WERI-Rb-1 (cell line): ENCODE results near the gene CISD2.

Source experiments
- DNase-seq: peaks from one replicate; pipeline ENCODE4 v3.0.0-alpha.2; 2020
- H3K27ac ChIP-seq: fragments of 250-450 bp; sonication (Bioruptor Pico); 2 replicates; pipeline ENCODE4 v1.5.1; 2020; ENCODE audit warnings: mild to moderate bottlenecking, moderate library complexity
- H3K27me3 ChIP-seq: fragments of 250-450 bp; sonication (Bioruptor Pico); 2 replicates; pipeline ENCODE4 v1.5.1; 2021; ENCODE audit warnings: mild to moderate bottlenecking, low read depth, moderate library complexity; ENCODE audit not compliant: insufficient read depth, severe bottlenecking
- H3K36me3 ChIP-seq: fragments of 250-450 bp; sonication (Bioruptor Pico); 2 replicates; pipeline ENCODE4 v1.5.1; 2020; ENCODE audit warnings: mild to moderate bottlenecking, moderate library complexity
- H3K4me3 ChIP-seq: 2 replicates; pipeline ENCODE4 v1.5.1; 2011; ENCODE audit warnings: low read depth, mild to moderate bottlenecking, control low read depth, low read length
- H3K9me3 ChIP-seq: fragments of 250-450 bp; sonication (Bioruptor Pico); 2 replicates; pipeline ENCODE4 v1.5.1; 2021; ENCODE audit warnings: mild to moderate bottlenecking, moderate library complexity; ENCODE audit not compliant: severe bottlenecking
- CTCF ChIP-seq: IDR thresholded peaks from 2 replicates; pipeline ENCODE4 v1.5.1; 2011; ENCODE audit warnings: low read depth, mild to moderate bottlenecking, control low read depth, inconsistent platforms, low read length

CISD2 gene

GRCh38 chr4:102825261-102826091 is 43.3 kb upstream of the CISD2 start:
- DNase-seq, result no peak
- H3K4me3 ChIP-seq, result peak overlapping the region; percentile 77
- TF ChIP-seq CTCF, result no peak
- H3K9me3 ChIP-seq, result no peaks in the 10 kb centered on the region
- peak overlapping the region; percentile 100 for H3K27ac ChIP-seq
- peaks cover 67% of the 10 kb centered on the region for H3K36me3 ChIP-seq
- no peaks in the 10 kb centered on the region for H3K27me3 ChIP-seq

DNA sequence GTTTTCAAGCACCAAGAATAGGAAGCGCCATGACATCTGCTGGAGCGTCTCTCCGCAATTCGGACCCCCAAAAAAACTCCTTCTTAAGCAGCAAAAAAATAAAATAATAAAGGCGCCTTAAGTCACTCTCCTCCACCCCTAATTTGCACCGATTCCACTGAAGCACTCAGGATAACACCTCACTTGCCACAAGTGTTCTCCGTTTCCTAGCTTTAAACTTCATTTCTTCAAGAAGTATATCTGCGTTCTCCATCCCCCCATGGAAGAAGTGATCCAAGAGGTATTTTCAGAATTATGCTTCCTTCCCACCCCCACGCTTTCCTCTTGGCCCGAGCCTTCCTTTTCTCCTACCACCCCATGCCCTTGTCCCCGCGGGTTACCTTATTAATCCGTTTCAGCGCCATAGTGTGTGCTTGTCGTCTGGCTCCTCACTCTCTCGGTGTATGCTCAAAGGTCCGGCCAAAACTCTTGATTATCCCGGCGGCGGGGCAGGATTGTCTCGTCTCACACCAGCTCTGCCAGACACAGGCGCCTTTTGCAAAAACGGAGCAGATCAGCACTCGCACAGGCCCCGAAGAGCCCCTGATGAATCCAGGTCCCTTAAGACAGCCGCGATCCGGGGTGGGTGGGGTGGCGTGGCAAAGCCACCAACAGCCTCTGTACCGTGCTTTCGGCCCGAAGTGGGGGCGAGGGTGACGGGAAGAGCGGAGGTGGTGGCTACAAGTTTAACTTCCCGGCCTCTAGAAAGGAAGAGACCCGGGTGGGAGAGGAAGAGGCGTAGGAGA is 42.5 kb upstream of the CISD2 start:
- Histone ChIP-seq H3K27me3 (no peaks in the 10 kb centered on the region), H3K9me3 (no peaks in the 10 kb centered on the region), H3K36me3 (peaks cover 62% of the 10 kb centered on the region), H3K4me3 (peak overlapping the region; percentile 77), H3K27ac (peak overlapping the region; percentile 100)
- no peak for TF ChIP-seq CTCF
- no peak for DNase-seq

- no peaks in the 10 kb centered on the region for H3K9me3 ChIP-seq
- H3K27me3 ChIP-seq, result no peaks in the 10 kb centered on the region
- peak within 1 kb of the TSS; percentile 77 for H3K4me3 ChIP-seq
- H3K27ac ChIP-seq, result peak within 1 kb of the TSS; percentile 100
- H3K36me3 ChIP-seq, result peaks cover 55% of the 10 kb centered on the region
- TF ChIP-seq CTCF, result peak; percentile 26; the same call in 1 of the 2 replicates
- peak; percentile 98 for DNase-seq
Observed at GRCh38 chr4:102826890-102827673, 41.7 kb upstream of the CISD2 start, which contains the start of gene UBE2D3. TSS of gene UBE2D3 (minus strand) at chr4:102827551. CDS start at chr4:102826508, 1,043 bp downstream.

GRCh38 chr4:102827674-102828496 is 40.9 kb upstream of the CISD2 start:
- Histone ChIP-seq H3K27me3 (no peaks in the 10 kb centered on the region), H3K4me3 (peak overlapping the region; percentile 77), H3K9me3 (no peaks in the 10 kb centered on the region), H3K36me3 (peaks cover 47% of the 10 kb centered on the region), H3K27ac (peak overlapping the region; percentile 100)
- DNase-seq, result peak; percentile 100
- TF ChIP-seq CTCF, result 0 out of 2 replicates have a peak, but pooled peaks have one; percentile 2

GRCh38 chr4:102828497-102828808 is 40.3 kb upstream of the CISD2 start:
- peaks cover 41% of the 10 kb centered on the region for H3K36me3 ChIP-seq
- no peak for TF ChIP-seq CTCF
- DNase-seq, result no peak
- peak overlapping the region; percentile 100 for H3K27ac ChIP-seq
- peak overlapping the region; percentile 77 for H3K4me3 ChIP-seq
- H3K27me3 ChIP-seq, result no peaks in the 10 kb centered on the region
- no peaks in the 10 kb centered on the region for H3K9me3 ChIP-seq
